ENCODE measurements around the gene ACTRT2. TPM values are rescaled to one million over a fixed set of nuclear protein-coding genes. Genes with fewer than 3 reads are reported as not detected.

Gene ACTRT2
- total and polyA plus RNA-seq, 2 donors (not counting 3 experiments of a cell fraction or from before 2014, with no cell fraction given), result not detected

DNA sequence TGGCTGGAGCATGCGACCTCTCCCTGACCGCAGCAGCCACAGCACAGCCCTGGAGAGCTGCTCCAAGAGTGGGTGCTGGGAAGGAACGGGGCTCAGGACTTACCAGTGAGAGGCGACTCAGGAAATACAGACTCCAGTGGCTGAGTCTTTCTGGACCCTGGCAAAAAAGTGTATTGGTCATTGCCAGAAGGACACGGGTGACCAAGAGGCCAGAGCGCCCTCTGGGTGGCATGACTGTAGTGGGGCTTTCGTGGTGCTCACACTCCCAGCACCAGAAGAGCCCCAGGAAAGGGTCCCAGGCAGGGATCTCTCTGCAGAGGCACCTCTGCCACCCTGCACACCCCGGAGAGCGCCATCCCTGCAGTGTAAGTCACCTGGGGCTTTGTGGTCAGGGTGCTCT lies 38.9 kb downstream of the ACTRT2 start:
- CTCF ChIA-PET, result no interaction called here
- Histone ChIP-seq H3K27me3 (ENCODE audit: control insufficient read depth in 2 of 2, insufficient read depth in 2 of 2, low read length in 2 of 2) (peaks cover 24 to 28% of the 10 kb centered on the region in 2 experiments), H3K36me3 (ENCODE audit: control insufficient read depth in 2 of 2, extremely low read depth in 1 of 2, insufficient read depth in 2 of 2, low read length in 2 of 2) (no peaks in the 10 kb centered on the region), H3K9me1 (replicated peaks; ENCODE audit: control insufficient read depth, extremely low read depth, insufficient read depth, low read length) (no peaks in the 10 kb centered on the region), H3K9me3 (replicated peaks; ENCODE audit: control insufficient read depth, insufficient read depth, low read length) (no peaks in the 10 kb centered on the region), H4K20me1 (replicated peaks; ENCODE audit: control insufficient read depth, extremely low read depth, insufficient read depth, low read length) (no peaks in the 10 kb centered on the region), H3K9ac (replicated peaks; ENCODE audit: extremely low read depth, insufficient read depth, low read length) (no peak overlapping the region), H3K4me3 (replicated peaks in 1 of 3; ENCODE audit: insufficient read depth in 1 of 3, low read depth in 1 of 3, low read length in 3 of 3) (no peak overlapping the region), H3K4me2 (ENCODE audit: insufficient read depth, low read length) (no peak overlapping the region), H3K4me1 (ENCODE audit: control insufficient read depth, extremely low read depth, insufficient read depth, low read length) (no peaks in the 10 kb centered on the region), H3K79me2 (ENCODE audit: control insufficient read depth, insufficient read depth, low read length) (no peaks in the 10 kb centered on the region), H2AFZ (ENCODE audit: low read depth, low read length) (no peak overlapping the region), H3K27ac (ENCODE audit: insufficient read depth, low read depth, low read length) (no peak overlapping the region)
- TF ChIP-seq EZH2 (IDR thresholded peaks at IDR 0.05; ENCODE audit: borderline replicate concordance, low read depth, low read length, severe bottlenecking) (no peak), JUN (IDR thresholded peaks at IDR 0.05; ENCODE audit: borderline replicate concordance, insufficient read depth, insufficient read length, low read depth) (no peak), POLR2AphosphoS5 (IDR thresholded peaks at IDR 0.05; ENCODE audit: insufficient read depth, low read depth, low read length) (no peak), CTCF (IDR thresholded peaks at IDR 0.05; ENCODE audit: extremely low read depth in 1 of 2, insufficient read depth in 1 of 2, low read depth in 1 of 2, low read length in 2 of 2) (no peak), POLR2A (IDR thresholded peaks at IDR 0.05; ENCODE audit: low read depth, low read length) (no peak), MAX (IDR thresholded peaks at IDR 0.05; ENCODE audit: insufficient read depth, insufficient read length) (no peak), GATA2 (IDR thresholded peaks at IDR 0.05; ENCODE audit: insufficient read depth, insufficient read length, low read depth, low read length) (no peak), FOS (IDR thresholded peaks at IDR 0.05; ENCODE audit: borderline replicate concordance, insufficient read depth, low read length) (no peak), MYC (IDR thresholded peaks at IDR 0.05; ENCODE audit: low read depth, low read length) (no peak)
- dilution Hi-C loops (cut with MboI; ENCODE audit: extremely low pct_ligation_motif_present, low sequenced_read_pairs) (no loop called here), intact Hi-C loops (cut with micrococcal nuclease) (loop anchor here (10.0 kb wide), 1 partner anchor 255 kb away; no protein-coding TSS in a partner anchor)
- FAIRE-seq (no peak), DNase-seq (ENCODE audit: low read depth, low spot score) (no peak)
- no TSS peak for BruUV-seq (replicated peaks)
- POLR2A ChIA-PET, result no interaction called here

Data from endothelial cell of umbilical vein (primary cell).